WI38 (cell line): ENCODE data around the gene FAM9C.

ENCODE experiments used
- H3K4me3 ChIP-seq: 2 replicates; pipeline ENCODE4 v1.5.1; 2011; ENCODE audit warnings: low read depth, mild to moderate bottlenecking, control low read depth, low read length
- TF ChIP-seq, protein P1 (sequence below): IDR thresholded peaks from 2 replicates; pipeline ENCODE4 v1.5.1; 2012; ENCODE audit warnings: low read depth, mild to moderate bottlenecking, control low read depth, low read length

Gene FAM9C

DNA sequence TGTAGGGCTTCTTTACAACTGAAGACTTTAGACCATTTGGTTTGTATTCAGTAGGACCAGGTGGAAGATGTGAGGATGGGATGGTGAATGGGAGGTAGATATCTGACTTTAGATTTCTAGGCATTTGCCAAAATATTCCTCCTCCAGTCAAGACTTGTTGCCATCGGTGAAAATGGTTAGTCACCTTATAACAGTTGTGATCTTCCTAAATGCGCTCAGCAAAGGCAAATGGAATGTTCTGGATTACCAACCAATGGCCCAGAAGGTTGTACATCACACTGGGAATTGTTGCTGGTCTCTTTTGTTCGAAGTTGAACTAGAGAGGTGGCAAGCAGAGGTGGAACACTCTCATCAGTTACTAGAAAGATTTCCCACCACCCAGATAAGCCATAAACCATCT lies 35.6 kb downstream of the FAM9C start:
- TF ChIP-seq, protein P1, sequence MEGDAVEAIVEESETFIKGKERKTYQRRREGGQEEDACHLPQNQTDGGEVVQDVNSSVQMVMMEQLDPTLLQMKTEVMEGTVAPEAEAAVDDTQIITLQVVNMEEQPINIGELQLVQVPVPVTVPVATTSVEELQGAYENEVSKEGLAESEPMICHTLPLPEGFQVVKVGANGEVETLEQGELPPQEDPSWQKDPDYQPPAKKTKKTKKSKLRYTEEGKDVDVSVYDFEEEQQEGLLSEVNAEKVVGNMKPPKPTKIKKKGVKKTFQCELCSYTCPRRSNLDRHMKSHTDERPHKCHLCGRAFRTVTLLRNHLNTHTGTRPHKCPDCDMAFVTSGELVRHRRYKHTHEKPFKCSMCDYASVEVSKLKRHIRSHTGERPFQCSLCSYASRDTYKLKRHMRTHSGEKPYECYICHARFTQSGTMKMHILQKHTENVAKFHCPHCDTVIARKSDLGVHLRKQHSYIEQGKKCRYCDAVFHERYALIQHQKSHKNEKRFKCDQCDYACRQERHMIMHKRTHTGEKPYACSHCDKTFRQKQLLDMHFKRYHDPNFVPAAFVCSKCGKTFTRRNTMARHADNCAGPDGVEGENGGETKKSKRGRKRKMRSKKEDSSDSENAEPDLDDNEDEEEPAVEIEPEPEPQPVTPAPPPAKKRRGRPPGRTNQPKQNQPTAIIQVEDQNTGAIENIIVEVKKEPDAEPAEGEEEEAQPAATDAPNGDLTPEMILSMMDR: no peak
- no peak overlapping the region for H3K4me3 ChIP-seq

DNA sequence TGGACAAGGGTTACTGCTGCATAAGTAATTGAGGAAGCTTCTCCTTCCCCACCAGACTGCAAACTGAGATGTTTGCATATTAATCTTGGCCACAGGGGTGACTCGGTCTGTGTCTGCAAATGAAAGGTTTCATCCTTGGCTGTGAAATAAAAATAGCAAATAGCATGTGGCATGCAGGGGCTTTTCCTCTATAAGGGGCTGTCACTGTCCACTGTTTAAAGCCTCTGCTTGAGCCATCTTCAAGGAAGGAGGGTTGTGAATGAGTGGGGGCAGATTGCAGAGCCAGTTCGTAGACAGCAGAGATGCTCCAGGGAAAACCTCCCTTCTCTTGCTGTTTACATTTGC lies 36.3 kb downstream of the FAM9C start:
- TF ChIP-seq, protein P1: no peak
- H3K4me3 ChIP-seq: no peak overlapping the region

DNA sequence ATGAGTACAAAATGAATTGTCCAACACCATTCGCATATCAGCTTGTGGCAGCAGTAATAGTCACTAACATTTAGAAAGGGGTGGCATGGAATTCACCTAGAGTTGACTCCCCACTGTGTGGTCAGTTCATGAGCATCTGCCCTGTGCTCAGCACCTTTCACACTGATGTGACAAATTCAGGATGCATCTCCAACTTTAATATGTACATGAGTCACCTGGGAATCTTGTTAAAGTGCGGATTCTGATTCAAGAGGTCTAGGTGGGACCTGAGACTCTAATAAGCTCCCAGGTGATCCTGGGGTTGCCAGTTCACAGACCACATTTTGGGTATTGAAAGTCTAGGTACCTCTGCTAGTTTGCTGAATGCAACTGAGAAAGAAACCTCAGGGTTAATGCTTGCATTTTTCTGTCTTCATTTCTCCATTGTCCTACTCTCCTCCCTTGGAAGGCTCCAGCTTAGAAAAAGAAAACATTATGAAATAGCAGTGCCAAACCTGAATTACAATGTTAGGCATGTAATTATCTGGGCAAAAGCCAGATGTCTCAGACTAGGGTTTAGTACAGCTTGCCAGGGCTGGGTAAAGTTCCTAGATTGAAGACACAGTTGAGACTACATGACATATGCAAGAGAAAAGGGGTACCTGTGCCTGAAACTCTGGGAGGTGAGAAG lies 36.8 kb downstream of the FAM9C start:
- H3K4me3 ChIP-seq: no peak overlapping the region
- TF ChIP-seq, protein P1: no peak

DNA sequence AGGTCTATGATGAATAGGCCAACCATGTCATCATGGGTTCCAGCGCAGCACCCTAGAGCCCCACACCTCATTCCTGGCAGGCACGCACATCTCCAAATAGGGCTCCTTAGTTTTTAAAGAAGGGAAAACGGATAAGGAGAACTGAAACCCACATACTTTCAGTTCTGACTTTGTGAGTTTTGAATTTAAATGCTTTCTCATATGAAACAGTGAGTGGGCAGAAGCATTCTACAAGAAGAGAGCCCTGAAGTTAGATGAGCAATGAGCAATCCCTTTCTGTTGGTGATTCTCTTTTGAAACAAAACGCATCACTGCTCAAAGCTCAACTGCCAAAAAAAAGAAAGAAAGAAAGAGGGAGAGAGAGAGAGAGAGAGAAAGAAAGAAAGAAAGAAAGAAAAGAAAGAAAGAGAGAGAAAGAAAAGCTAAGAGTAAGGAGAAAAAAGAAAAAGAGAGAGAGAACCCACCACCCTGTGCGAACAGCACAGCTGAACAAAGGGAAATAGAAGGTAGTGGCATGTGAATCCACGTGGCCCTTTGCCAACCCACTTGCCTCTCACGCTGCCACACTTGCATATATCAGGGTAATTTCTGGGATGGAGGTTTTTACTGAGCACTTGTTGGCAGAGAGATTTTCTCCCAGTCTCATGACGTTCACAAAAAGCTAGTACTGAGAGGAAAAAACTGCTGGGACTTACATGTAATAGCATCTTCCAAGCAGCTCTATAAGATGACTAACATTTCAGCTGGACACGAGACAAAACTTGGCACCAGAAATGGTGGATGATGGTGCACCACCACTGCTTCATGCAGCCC lies 38.6 kb downstream of the FAM9C start:
- TF ChIP-seq, protein P1: no peak
- no peak overlapping the region for H3K4me3 ChIP-seq

DNA sequence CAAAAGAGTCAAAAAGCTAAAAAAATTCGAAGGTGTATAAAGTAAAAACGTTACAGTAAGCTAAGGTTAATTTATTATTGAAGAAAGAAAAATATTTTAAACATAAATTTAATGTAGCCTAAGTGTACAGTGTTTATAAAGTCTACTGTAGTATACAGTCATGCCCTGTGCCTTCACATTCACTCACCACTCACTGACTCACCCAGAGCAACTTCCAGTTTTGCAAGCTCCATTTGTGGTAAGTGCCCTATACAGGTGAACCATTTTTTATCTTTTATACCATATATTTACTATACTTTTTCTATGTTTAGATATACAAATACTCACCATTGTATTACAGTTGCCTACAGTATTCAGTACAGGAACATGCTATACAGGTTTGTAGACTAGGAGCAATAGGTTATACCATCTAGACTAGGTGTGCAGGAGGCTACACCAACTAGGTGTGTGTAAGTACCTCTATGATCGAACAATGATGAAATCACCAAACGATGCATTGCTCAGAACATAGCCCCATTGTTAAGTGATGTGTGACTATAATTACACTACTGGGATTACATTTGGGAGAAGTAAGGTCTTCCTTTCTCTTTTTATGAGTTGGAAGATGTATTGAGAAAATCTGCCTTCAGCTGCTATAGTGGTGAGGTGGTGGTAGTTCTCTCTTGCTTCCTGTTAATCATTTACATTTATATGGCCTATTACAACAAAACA lies 42.3 kb downstream of the FAM9C start:
- TF ChIP-seq, protein P1: no peak
- no peak overlapping the region for H3K4me3 ChIP-seq

DNA sequence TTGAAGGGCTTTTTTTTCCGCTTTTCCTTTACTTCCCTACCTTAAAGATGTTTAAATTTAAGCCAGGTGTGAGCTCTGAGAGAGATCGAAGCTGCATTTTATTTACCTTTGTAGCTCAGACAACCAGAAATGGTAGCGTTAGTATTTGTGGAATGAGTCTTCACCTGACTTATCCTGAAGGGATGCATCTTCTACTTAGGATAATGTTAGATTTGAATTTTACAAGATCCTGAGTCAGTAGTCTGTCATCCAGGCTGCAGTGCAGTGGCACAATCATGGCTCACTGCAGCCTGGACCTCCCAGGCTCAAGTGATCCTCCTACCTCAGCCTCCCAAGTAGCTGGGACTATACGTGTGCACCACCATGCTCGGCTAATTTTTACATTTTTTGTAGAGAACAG lies 43.3 kb downstream of the FAM9C start:
- H3K4me3 ChIP-seq: no peak overlapping the region
- TF ChIP-seq, protein P1: no peak
